SW 1271 (cell line): ENCODE measurements around the gene TTC1.

Experiments used
- DNase-seq, 2 experiments: peaks; one replicate each; lab custom pipeline; 2025; lab: John Stamatoyannopoulos, UW

The TTC1 gene

DNA sequence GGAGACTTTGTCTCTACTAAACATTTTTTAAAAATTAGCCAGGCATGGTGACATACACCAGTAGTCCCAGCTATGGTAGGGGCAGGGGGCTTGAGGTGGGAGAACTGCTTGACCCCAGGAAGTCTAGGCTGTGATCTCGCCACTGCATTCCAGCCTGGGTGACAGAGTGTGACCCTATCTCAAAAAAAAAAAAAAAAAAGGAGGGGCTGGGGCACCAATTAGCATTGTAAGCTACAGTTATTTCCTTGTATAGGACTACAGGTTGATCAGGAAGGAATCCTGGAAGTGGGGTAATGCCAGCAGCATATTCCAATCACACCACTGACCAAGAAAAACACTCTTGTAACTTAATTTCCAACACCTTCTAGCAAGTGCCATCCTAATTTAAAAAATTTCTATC is 78.3 kb downstream of the TTC1 start:
- DNase-seq = no peak

DNA sequence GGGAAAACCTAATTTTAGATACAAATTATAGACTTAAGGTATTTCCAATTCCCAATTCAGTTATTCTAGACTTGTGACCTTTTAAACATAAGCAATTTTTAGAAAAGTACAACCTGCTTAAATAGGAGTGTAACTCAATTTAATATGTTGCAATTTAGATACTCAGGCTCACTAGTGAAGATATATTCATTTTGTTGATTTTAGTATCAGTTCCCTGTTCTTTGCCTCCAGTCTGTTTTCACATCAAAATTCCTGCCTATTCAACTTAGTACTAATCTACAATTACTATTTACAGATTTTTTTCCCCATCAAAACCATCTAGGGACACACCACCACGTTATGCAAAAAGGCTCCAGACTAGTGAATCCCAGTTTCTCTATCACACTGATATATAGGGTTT is 79.9 kb downstream of the TTC1 start:
- DNase-seq = no peak

DNA sequence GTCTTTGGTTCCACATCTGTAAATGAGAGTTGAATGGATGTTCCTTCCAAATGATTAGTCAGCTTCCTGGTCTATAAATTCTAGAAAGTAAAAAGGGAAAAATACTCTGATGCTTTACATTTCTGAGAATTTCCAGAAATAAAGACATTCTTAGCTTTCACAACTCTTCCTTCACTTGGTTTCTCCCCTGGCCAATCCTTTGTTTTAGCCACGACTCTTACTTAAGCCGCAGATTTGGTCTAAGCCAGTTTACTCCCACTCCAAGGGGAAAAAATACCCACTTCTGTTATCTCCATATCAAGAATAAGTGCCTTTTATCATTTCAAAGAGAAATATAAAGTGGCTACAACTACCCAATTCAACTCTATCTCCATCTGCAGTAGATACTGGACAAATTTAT is 80.6 kb downstream of the TTC1 start:
- no peak for DNase-seq

DNA sequence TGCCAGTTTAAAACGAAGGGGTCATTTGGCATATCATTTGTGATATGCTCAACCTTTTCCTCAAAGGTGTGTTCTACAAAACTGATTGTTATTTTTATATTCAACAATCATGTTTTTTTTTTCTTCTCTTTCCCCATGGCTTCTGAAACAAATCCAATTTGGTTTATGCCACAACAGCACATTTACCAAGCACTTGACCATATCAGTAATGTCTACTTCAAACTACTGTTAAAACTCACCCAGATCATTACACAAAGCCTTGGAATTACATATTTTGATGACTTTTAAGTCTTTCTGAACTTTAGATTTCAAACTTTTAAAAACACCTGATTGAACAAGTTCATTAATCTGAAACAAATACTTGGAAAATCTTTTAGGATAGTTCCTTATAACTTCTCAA is 81.1 kb downstream of the TTC1 start:
- no peak for DNase-seq

DNA sequence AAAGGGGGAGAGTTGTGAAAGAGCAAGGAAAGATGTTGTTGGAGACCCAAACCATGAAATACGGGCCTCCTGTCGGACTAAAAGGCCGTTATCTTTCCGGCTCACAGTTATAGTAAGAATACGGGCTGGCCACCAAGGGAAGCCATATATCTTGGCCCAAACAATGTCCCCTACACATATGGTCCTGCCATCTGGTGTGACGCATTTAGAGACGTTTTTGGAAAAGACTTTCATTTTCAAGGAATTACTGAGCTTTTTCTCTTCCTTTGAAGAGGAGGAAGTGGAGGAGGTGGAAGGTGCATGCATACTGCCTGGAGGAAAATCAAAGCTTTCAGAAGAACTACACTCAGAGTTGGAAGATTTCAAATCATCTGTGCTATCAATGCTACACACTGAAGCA is 83.6 kb downstream of the TTC1 start:
- no peak for DNase-seq

DNA sequence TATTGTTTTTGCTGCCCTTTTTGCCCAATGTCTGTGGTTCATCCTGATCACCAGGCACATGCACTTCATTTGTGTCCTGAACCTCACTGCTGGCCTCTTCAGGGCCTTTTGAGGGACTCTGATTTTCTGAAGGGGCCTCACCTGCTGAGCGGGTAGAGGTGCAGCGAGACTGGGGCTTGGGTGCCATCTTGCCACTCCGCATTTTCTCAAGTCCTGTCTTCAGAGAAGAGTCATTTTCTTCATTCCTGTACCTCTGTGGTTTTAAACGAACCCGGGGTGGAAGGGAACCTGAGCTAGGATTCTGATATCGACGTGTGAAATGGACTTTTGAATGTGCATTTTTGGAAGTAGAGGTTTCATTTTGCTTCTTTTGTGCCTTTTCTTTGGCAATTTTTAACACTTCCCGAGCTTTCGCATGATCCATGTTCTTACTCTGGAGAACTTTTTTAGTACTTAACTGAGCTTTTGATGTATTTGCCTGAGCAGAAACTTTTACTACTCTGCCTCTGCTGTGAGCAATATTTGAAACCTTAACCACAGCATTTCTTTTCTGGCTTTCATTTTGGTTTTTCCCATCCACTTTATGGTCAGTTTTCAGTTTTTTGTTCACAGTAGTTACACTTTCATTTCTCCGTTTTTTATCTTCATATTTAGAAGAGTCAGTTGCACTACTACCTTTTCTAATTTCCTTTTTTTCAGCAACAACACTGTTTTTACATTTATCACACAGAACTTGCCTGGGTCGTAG is 84.2 kb downstream of the TTC1 start:
- DNase-seq = no peak

DNA sequence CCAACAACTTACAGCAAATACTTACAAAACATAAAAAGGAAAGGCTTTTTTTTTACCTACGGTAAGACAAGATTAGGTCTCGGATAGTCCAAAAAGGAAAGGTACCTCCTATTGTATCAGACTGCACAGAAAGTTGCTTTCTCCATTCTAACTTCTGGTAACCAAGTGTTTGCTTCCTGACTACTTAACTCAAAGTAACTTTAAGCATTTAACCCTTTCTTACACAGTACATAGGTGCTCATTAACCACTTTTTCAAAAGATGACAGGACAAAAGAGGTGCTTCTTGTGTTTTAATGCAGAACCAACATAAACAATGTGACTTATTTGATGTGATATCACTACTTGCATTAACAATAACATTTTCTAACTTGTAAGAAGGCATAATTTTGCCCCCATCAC is 87.2 kb downstream of the TTC1 start:
- DNase-seq = no peak

DNA sequence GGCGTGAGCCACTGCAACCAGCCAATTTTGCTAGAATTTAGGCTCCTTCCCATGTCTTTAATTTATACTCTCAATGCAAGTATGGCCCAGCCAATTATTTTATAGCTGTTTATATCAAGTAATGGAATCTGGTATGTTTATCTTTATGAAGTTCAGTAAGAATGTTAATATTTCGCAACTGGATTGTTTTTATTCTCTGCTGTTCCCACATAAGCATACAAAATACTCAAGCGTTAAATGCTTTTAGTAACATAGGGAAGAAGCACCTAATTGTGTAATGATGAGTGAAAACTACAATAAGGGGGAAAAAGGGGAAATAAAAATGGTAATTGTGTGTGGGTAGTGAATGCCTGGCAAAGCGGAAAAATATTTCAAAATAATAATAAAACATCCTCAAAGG is 89.1 kb downstream of the TTC1 start:
- no peak for DNase-seq

DNA sequence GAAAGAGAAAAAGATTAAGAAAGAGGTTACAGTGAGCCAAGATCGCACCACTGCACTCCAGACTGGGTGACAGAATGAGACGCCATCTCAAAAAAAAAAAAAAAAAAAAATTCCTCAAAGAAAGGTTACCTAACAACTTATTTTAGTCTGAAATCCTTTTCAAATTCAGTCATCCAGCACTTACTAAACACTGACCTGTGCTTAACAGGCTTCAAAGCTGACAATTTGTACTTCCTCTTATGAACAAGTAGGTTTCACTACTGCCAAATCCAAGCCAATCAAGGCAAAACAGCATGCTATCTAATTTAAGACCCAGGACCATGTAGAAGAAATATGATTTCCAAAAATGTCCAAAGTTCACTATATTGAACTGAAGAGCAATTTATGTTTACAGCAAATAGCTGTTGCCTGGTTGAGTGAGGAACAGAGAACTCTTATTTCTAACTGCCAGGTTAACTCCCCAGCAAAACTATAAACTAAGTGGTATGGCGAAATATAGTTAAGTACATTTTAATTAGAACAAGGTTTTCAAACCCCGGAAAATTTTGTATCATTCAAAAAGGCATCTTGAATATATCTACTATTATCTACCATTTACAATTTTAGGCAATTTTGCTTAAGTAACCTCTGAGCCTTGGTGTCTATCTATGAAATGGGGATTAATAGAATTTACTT is 96.9 kb downstream of the TTC1 start:
- no peak for DNase-seq

DNA sequence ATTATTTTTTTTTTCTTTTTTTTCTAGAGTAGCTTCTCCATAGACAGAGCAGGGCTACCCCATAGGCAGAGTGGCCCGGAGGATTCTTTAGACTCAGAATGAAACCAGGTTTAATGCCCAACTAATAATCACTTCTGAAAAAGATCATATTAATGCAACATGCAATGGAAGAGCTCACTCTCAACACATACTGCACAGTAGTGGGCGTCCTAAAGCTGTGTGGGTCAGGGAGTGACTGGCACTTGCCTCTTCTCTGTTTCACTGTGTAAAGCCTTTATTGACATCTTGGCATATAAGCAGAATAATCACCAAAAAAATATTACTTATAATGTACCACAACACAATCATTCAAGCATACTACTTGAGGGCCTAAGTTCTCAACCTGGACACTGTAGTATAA is 99.2 kb downstream of the TTC1 start:
- DNase-seq = no peak
